ENCODE results near the gene TIMM22.
"Not testable (repeated sequence)": the region's sequence is repeated elsewhere in the genome, so short reads cannot be mapped to it uniquely, and the experiment has no call there.

Gene TIMM22

GRCh38 chr17:996554-997344, at the start of gene TIMM22:
Gene TIMM22 (plus strand): TSS chr17:997129. CDS start chr17:997143, 14 bp downstream.
- DNase-seq, result peak; percentile 99

- peak; percentile 23 for DNase-seq
Measured at GRCh38 chr17:948284-948852, 48.6 kb upstream of the TIMM22 start.

GRCh38 chr17:949623-950303, 47.2 kb upstream of the TIMM22 start:
- DNase-seq, result no peak

- no peak for DNase-seq
Measured at GRCh38 chr17:951325-952132, 45.4 kb upstream of the TIMM22 start.

GRCh38 chr17:952592-952991, 44.3 kb upstream of the TIMM22 start:
- peak; percentile 51 for DNase-seq

GRCh38 chr17:953767-954166, 43.2 kb upstream of the TIMM22 start:
- DNase-seq, result no peak

- DNase-seq, result no peak
Measured at GRCh38 chr17:954431-955164, 42.3 kb upstream of the TIMM22 start.

GRCh38 chr17:956905-957304, 40.0 kb upstream of the TIMM22 start:
- peak; percentile 21 for DNase-seq

GRCh38 chr17:957856-958421, 39.0 kb upstream of the TIMM22 start:
- DNase-seq, result no peak

GRCh38 chr17:958712-959451, 38.0 kb upstream of the TIMM22 start:
- DNase-seq, result no peak

GRCh38 chr17:962166-962565, 34.8 kb upstream of the TIMM22 start:
- no peak for DNase-seq

- DNase-seq, result peak; percentile 21
Measured at GRCh38 chr17:962670-963069, 34.3 kb upstream of the TIMM22 start.

- peak; percentile 96 for DNase-seq
Measured at GRCh38 chr17:964876-965275, 32.1 kb upstream of the TIMM22 start.

- peak; percentile 92 for DNase-seq
Measured at GRCh38 chr17:965311-965989, 31.5 kb upstream of the TIMM22 start.

- no peak for DNase-seq
Measured at GRCh38 chr17:967122-967521, 29.8 kb upstream of the TIMM22 start.

- DNase-seq, result no peak
Measured at GRCh38 chr17:968812-969730, 27.9 kb upstream of the TIMM22 start.

- no peak for DNase-seq
Measured at GRCh38 chr17:969811-970355, 27.0 kb upstream of the TIMM22 start.

GRCh38 chr17:970364-970763, 26.6 kb upstream of the TIMM22 start:
- DNase-seq, result no peak

GRCh38 chr17:971861-972260, 25.1 kb upstream of the TIMM22 start:
- DNase-seq, result not testable (repeated sequence)

All from NCI-H82 (cell line).